Panc1 (cell line): ENCODE data around the gene ZNF592. TPM values are rescaled to one million over a fixed set of nuclear protein-coding genes. Genes with fewer than 3 reads are reported as not detected.

ENCODE experiments used
- ATAC-seq: fragments of 200-7000 bp; cut with Tn5 transposase; 2 replicates; pipeline ENCODE4 v1.9.1; 2020; ENCODE audit warnings: mild to moderate bottlenecking, moderate library complexity
- BruUV-seq: library from RNA; stranded (reverse); fragments of 400-500 nt; replicated peaks from 2 replicates; lab custom pipeline; 2021; lab: Mats Ljungman, UMichigan
- CTCF ChIA-PET: fragments of 300-600 bp; sonication (Branson Sonifier 250); formaldehyde crosslinking; loops from one replicate; lab custom pipeline; 2022; ENCODE audit warnings: antibody characterized with exemption; lab: Charles Lee
- POLR2A ChIA-PET: fragments of 300-600 bp; sonication (Branson Sonifier 250); formaldehyde crosslinking; loops from one replicate; lab custom pipeline; 2022; ENCODE audit warnings: antibody characterized with exemption; lab: Charles Lee
- DNase-seq: peaks from one replicate; pipeline ENCODE4 v3.0.0-alpha.2; 2010; ENCODE audit warnings: low read depth, low spot score
- H3K27ac ChIP-seq: 2 replicates; pipeline ENCODE4 v1.5.1; 2011; ENCODE audit warnings: mild to moderate bottlenecking, low read length, inconsistent platforms
- H3K27me3 ChIP-seq: fragments of 200-500 bp; sonication (Bioruptor generic); 2 replicates; pipeline ENCODE4 v1.6.0; 2014; ENCODE audit warnings: low read length, inconsistent platforms; ENCODE audit not compliant: control insufficient read depth, insufficient read depth
- H3K36me3 ChIP-seq: fragments of 200-500 bp; sonication (Bioruptor generic); 2 replicates; pipeline ENCODE4 v1.5.1; 2014; ENCODE audit warnings: inconsistent platforms, mild to moderate bottlenecking, low read length, moderate library complexity; ENCODE audit not compliant: control insufficient read depth, insufficient read depth
- H3K4me1 ChIP-seq: 2 replicates; pipeline ENCODE4 v1.5.1; 2011; ENCODE audit warnings: inconsistent platforms, mild to moderate bottlenecking, low read length, moderate library complexity; ENCODE audit not compliant: control insufficient read depth, insufficient read depth
- H3K4me3 ChIP-seq, 2 experiments: 2 replicates each; pipeline ENCODE4 v1.5.1; 2011 to 2012; ENCODE audit warnings: low read depth in 2 of 2, low read length in 2 of 2, mild to moderate bottlenecking in 2 of 2, inconsistent platforms in 1 of 2, moderate library complexity in 1 of 2
- H3K9me3 ChIP-seq: fragments of 200-500 bp; sonication (Bioruptor generic); 2 replicates; pipeline ENCODE4 v1.5.1; 2014; ENCODE audit warnings: low read depth, mild to moderate bottlenecking, inconsistent platforms, low read length, moderate library complexity; ENCODE audit not compliant: control insufficient read depth, insufficient read depth
- POLR2AphosphoS5 ChIP-seq: IDR thresholded peaks from 2 replicates; pipeline ENCODE4 v1.6.1; 2012; ENCODE audit warnings: mild to moderate bottlenecking, low read depth, low read length, moderate library complexity
- SIN3A ChIP-seq: IDR thresholded peaks from 2 replicates; pipeline ENCODE4 v1.6.1; 2012; ENCODE audit warnings: low read depth, mild to moderate bottlenecking, low read length, moderate library complexity, borderline replicate concordance; ENCODE audit not compliant: insufficient read depth
- TCF7L2 ChIP-seq: IDR thresholded peaks from 2 replicates; pipeline ENCODE4 v1.6.1; 2011; ENCODE audit warnings: mild to moderate bottlenecking, low read depth, low read length, inconsistent platforms
- in situ Hi-C: cut with HindIII; loops from 2 replicates; pipeline ENCODE4 v1.10.0; 2016; ENCODE audit warnings: low sequenced_read_pairs, low pct_unique_long_range_greater_than_20kb
- intact Hi-C: fragments of 100-400 bp; cut with micrococcal nuclease; formaldehyde crosslinking; loops from one replicate; pipeline ENCODE4 v1.10.0; 2022; ENCODE audit not compliant: unreplicated experiment
- total RNA-seq: library from RNA; stranded (reverse); gene quantifications from one replicate; pipeline ENCODE4 v1.2.1, GENCODE V29; 2021; ENCODE audit not compliant: unreplicated experiment
- TF ChIP-seq, protein P1 (sequence below), 2 experiments: IDR thresholded peaks; 2 replicates each; pipeline ENCODE4 v1.6.1; 2011 to 2012; ENCODE audit warnings: low read depth in 2 of 2, control low read depth in 1 of 2, low read length in 1 of 2, mild to moderate bottlenecking in 1 of 2, moderate library complexity in 1 of 2; ENCODE audit not compliant: insufficient read depth in 1 of 2
- TF ChIP-seq, protein P2 (sequence below): fragments of 450-650 bp; IDR thresholded peaks from 2 replicates; pipeline ENCODE4 v1.5.1; 2017; ENCODE audit warnings: mild to moderate bottlenecking

ZNF592 gene
- total RNA-seq, 1 experiment from 2014 or later, result 34.2 TPM

DNA sequence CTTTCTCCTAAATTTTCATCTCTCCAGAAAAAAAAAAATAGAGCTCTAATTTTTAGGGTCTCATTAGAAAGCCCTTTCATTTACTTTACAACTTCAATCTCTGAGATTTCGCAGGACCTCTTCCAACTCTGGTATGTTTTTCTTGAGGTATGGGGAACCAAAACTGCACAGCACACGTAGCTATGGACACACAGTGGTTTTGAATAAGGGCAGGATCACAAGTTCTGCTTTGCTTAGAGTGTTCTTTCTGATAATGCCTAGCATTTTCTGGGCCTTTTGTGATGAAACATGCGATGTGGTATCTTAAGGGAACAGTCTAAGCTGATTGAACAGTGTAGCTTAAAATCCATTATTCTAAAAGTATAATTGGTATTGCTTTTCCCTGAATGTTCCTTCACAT, 25.3 kb downstream of the ZNF592 start:
- intact Hi-C loops (no loop called here), in situ Hi-C loops (no loop called here)
- DNase-seq, result no peak
- no TSS peak for BruUV-seq
- H3K4me3 ChIP-seq, result no peak overlapping the region
- no peaks in the 10 kb centered on the region for H3K9me3 ChIP-seq
- H3K27ac ChIP-seq, result no peak overlapping the region
- TF ChIP-seq, protein P1, sequence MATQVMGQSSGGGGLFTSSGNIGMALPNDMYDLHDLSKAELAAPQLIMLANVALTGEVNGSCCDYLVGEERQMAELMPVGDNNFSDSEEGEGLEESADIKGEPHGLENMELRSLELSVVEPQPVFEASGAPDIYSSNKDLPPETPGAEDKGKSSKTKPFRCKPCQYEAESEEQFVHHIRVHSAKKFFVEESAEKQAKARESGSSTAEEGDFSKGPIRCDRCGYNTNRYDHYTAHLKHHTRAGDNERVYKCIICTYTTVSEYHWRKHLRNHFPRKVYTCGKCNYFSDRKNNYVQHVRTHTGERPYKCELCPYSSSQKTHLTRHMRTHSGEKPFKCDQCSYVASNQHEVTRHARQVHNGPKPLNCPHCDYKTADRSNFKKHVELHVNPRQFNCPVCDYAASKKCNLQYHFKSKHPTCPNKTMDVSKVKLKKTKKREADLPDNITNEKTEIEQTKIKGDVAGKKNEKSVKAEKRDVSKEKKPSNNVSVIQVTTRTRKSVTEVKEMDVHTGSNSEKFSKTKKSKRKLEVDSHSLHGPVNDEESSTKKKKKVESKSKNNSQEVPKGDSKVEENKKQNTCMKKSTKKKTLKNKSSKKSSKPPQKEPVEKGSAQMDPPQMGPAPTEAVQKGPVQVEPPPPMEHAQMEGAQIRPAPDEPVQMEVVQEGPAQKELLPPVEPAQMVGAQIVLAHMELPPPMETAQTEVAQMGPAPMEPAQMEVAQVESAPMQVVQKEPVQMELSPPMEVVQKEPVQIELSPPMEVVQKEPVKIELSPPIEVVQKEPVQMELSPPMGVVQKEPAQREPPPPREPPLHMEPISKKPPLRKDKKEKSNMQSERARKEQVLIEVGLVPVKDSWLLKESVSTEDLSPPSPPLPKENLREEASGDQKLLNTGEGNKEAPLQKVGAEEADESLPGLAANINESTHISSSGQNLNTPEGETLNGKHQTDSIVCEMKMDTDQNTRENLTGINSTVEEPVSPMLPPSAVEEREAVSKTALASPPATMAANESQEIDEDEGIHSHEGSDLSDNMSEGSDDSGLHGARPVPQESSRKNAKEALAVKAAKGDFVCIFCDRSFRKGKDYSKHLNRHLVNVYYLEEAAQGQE (IDR thresholded peaks at IDR 0.05; ENCODE audit: insufficient read depth in 1 of 2, low read depth in 2 of 2, low read length in 1 of 2), result no peak
- TF ChIP-seq TCF7L2, result no peak
- TF ChIP-seq, protein P2, sequence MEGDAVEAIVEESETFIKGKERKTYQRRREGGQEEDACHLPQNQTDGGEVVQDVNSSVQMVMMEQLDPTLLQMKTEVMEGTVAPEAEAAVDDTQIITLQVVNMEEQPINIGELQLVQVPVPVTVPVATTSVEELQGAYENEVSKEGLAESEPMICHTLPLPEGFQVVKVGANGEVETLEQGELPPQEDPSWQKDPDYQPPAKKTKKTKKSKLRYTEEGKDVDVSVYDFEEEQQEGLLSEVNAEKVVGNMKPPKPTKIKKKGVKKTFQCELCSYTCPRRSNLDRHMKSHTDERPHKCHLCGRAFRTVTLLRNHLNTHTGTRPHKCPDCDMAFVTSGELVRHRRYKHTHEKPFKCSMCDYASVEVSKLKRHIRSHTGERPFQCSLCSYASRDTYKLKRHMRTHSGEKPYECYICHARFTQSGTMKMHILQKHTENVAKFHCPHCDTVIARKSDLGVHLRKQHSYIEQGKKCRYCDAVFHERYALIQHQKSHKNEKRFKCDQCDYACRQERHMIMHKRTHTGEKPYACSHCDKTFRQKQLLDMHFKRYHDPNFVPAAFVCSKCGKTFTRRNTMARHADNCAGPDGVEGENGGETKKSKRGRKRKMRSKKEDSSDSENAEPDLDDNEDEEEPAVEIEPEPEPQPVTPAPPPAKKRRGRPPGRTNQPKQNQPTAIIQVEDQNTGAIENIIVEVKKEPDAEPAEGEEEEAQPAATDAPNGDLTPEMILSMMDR, result no peak
- TF ChIP-seq POLR2AphosphoS5, result no peak
- TF ChIP-seq SIN3A, result no peak
- no peaks in the 10 kb centered on the region for H3K4me1 ChIP-seq
- no peak for ATAC-seq
- ChIA-PET CTCF (no interaction called here), POLR2A (interaction anchor here (0.9 kb wide), 1 partner anchor 26 kb away, joined by 5 read pairs; no protein-coding TSS in a partner anchor)
- H3K27me3 ChIP-seq, result no peaks in the 10 kb centered on the region
- no peaks in the 10 kb centered on the region for H3K36me3 ChIP-seq

DNA sequence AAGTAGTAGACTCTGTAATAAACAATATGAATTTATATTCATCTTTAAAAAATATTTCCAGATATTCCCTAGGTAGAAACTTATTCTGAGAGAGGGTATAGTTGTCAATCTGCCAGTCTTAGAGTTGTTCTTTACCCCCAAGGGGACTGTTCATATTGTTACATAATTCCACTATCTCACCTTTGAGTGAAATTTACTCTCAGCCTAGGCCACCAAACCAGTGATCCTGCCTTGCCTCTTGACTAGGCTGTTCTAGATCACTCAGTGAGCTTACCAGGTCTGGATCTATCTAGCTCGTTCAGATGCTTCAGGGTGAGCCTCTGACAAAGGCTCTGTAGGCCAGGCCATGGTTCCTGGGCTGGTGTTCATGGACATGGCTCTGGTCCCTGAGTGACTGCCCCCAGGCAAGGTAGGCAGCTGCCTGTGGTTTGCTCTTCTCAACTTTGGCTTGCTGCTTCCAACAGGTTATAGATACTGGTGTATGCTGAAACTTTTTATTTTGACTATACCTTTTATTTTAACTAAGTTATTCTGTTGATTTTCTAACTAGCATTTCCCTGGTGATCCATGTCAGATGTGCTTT, 27.6 kb downstream of the ZNF592 start:
- DNase-seq (no peak), ATAC-seq (no peak)
- H3K27ac ChIP-seq, result no peak overlapping the region
- intact Hi-C loops, result no loop called here
- POLR2A ChIA-PET, result no interaction called here
- no TSS peak for BruUV-seq
- no peaks in the 10 kb centered on the region for H3K27me3 ChIP-seq
- no peak overlapping the region for H3K4me3 ChIP-seq
- no peaks in the 10 kb centered on the region for H3K9me3 ChIP-seq
- no peaks in the 10 kb centered on the region for H3K4me1 ChIP-seq
- CTCF ChIA-PET, result no interaction called here
- no peak for TF ChIP-seq POLR2AphosphoS5
- no peaks in the 10 kb centered on the region for H3K36me3 ChIP-seq
- in situ Hi-C loops, result no loop called here

DNA sequence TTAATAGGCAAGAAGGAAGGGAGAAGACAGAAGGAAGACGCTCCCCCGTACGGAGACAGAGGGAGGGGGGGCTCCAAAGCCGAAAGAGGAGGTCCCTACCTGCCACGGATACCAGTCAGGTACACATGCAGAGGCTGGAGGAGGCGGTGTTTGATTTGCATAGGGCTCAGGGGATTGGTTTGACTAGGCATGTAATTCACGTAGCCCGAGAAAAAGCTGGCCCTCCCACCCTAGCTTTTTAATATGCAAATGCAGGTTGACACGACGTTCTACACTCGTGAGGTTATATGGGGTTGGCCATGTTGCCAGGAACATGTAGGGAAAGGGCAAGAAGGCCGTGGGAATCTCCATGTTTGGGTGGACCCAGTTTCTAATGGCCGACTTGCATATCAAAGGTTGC, 29.8 kb downstream of the ZNF592 start:
- Histone ChIP-seq H3K4me3 (no peak overlapping the region), H3K9me3 (no peaks in the 10 kb centered on the region), H3K27me3 (no peaks in the 10 kb centered on the region), H3K36me3 (peaks cover 5% of the 10 kb centered on the region; the same call in 1 of the 2 replicates), H3K27ac (no peak overlapping the region), H3K4me1 (no peaks in the 10 kb centered on the region)
- in situ Hi-C loops (no loop called here), intact Hi-C loops (no loop called here)
- ATAC-seq, result no peak
- ChIA-PET CTCF (no interaction called here), POLR2A (no interaction called here)
- BruUV-seq, result no TSS peak
- DNase-seq, result no peak
- TF ChIP-seq, protein P2, result no peak
- TF ChIP-seq POLR2AphosphoS5 (no peak), SIN3A (no peak), TCF7L2 (no peak)
- TF ChIP-seq, protein P1 (IDR thresholded peaks at IDR 0.05; ENCODE audit: insufficient read depth in 1 of 2, low read depth in 2 of 2, low read length in 1 of 2), result no peak
